SK-N-SH treated with all-trans-retinoic acid at 6 μM for 48 hours (cell line): ENCODE measurements around the gene COL26A1.
"Not testable (repeated sequence)": the region's sequence is repeated elsewhere in the genome, so short reads cannot be mapped to it uniquely, and the experiment has no call there.

ENCODE experiments used
- ATAC-seq: fragments of 200-7000 bp; cut with Tn5 transposase; 3 replicates; pipeline ENCODE4 v1.9.1; 2020; ENCODE audit warnings: mild to moderate bottlenecking, moderate library complexity
- ARNTL ChIP-seq: fragments of 450-650 bp; formaldehyde crosslinking; IDR thresholded peaks from 2 replicates; pipeline ENCODE4 v1.5.0; 2020; ENCODE audit warnings: low read depth, mild to moderate bottlenecking, moderate library complexity, borderline replicate concordance
- BACH2 ChIP-seq: fragments of 250-450 bp; sonication (Bioruptor Pico); IDR thresholded peaks from 2 replicates; pipeline ENCODE4 v1.9.0; 2021; ENCODE audit warnings: mild to moderate bottlenecking, borderline replicate concordance
- CREB5 ChIP-seq: fragments of 250-450 bp; sonication (Bioruptor Pico); IDR thresholded peaks from 2 replicates; pipeline ENCODE4 v1.5.1; 2020; ENCODE audit warnings: low read depth, mild to moderate bottlenecking, moderate library complexity
- CSDC2 ChIP-seq: fragments of 250-450 bp; sonication (Bioruptor Pico); IDR thresholded peaks from 2 replicates; pipeline ENCODE4 v1.5.0; 2020; ENCODE audit warnings: mild to moderate bottlenecking, moderate library complexity
- CSRNP3 ChIP-seq: fragments of 250-450 bp; sonication (Bioruptor Pico); IDR thresholded peaks from 2 replicates; pipeline ENCODE4 v1.5.1; 2021; ENCODE audit warnings: mild to moderate bottlenecking, moderate library complexity
- ESRRG ChIP-seq: fragments of 250-450 bp; sonication (Bioruptor Pico); IDR thresholded peaks from 2 replicates; pipeline ENCODE4 v1.6.1; 2021; ENCODE audit warnings: mild to moderate bottlenecking
- GLIS3 ChIP-seq: fragments of 250-450 bp; sonication (Bioruptor Pico); IDR thresholded peaks from 2 replicates; pipeline ENCODE4 v1.5.0; 2020; ENCODE audit warnings: mild to moderate bottlenecking, moderate library complexity
- ISL1 ChIP-seq: fragments of 250-450 bp; sonication (Bioruptor Pico); IDR thresholded peaks from 2 replicates; pipeline ENCODE4 v2.1.2; 2022; ENCODE audit warnings: mild to moderate bottlenecking, moderate library complexity
- PATZ1 ChIP-seq: fragments of 250-450 bp; sonication (Bioruptor Pico); IDR thresholded peaks from 2 replicates; pipeline ENCODE4 v1.8.0; 2020; ENCODE audit warnings: mild to moderate bottlenecking, moderate library complexity, borderline replicate concordance
- POU6F1 ChIP-seq: fragments of 250-450 bp; sonication (Bioruptor Pico); IDR thresholded peaks from 2 replicates; pipeline ENCODE4 v1.8.0; 2021; ENCODE audit warnings: low read depth, mild to moderate bottlenecking, moderate library complexity, borderline replicate concordance
- PPARA ChIP-seq: fragments of 250-450 bp; sonication (Bioruptor Pico); IDR thresholded peaks from 2 replicates; pipeline ENCODE4 v1.5.0; 2020; ENCODE audit warnings: mild to moderate bottlenecking, borderline replicate concordance
- RARB ChIP-seq: fragments of 250-450 bp; sonication (Bioruptor Pico); IDR thresholded peaks from 2 replicates; pipeline ENCODE4 v1.8.0; 2021; ENCODE audit warnings: mild to moderate bottlenecking, moderate library complexity
- SNAI2 ChIP-seq: fragments of 250-450 bp; sonication (Bioruptor Pico); IDR thresholded peaks from 2 replicates; pipeline ENCODE4 v1.5.0; 2020; ENCODE audit warnings: mild to moderate bottlenecking, moderate library complexity
- TCF4 ChIP-seq: fragments of 250-450 bp; sonication (Bioruptor Pico); IDR thresholded peaks from 2 replicates; pipeline ENCODE4 v1.8.0; 2021; ENCODE audit warnings: mild to moderate bottlenecking, moderate library complexity, borderline replicate concordance
- TOX ChIP-seq: fragments of 250-450 bp; sonication (Bioruptor Pico); IDR thresholded peaks from 2 replicates; pipeline ENCODE4 v1.8.0; 2021; ENCODE audit warnings: mild to moderate bottlenecking, moderate library complexity, borderline replicate concordance
- TSHZ2 ChIP-seq: fragments of 250-450 bp; sonication (Bioruptor Pico); IDR thresholded peaks from 2 replicates; pipeline ENCODE4 v1.5.0; 2020; ENCODE audit warnings: mild to moderate bottlenecking, moderate library complexity
- ZC3H10 ChIP-seq: fragments of 250-450 bp; sonication (Bioruptor Pico); IDR thresholded peaks from 2 replicates; pipeline ENCODE4 v1.5.1; 2021; ENCODE audit warnings: mild to moderate bottlenecking, moderate library complexity
- ZFP3 ChIP-seq: fragments of 250-450 bp; sonication (Bioruptor Pico); IDR thresholded peaks from 2 replicates; pipeline ENCODE4 v1.5.0; 2020; ENCODE audit warnings: mild to moderate bottlenecking, moderate library complexity
- ZFP30 ChIP-seq: fragments of 450-650 bp; formaldehyde crosslinking; IDR thresholded peaks from 2 replicates; pipeline ENCODE4 v1.5.0; 2022; ENCODE audit warnings: mild to moderate bottlenecking, moderate library complexity
- ZNF565 ChIP-seq: fragments of 450-650 bp; formaldehyde crosslinking; conservative IDR thresholded peaks from 2 replicates; pipeline ENCODE4 v1.5.0; 2020; ENCODE audit warnings: low read depth, mild to moderate bottlenecking, moderate library complexity
- ZNF70 ChIP-seq: fragments of 450-650 bp; formaldehyde crosslinking; IDR thresholded peaks from 2 replicates; pipeline ENCODE4 v1.5.0; 2020; ENCODE audit warnings: mild to moderate bottlenecking, moderate library complexity
- ZNF8 ChIP-seq: fragments of 450-650 bp; formaldehyde crosslinking; IDR thresholded peaks from 2 replicates; pipeline ENCODE4 v1.5.0; 2020; ENCODE audit warnings: mild to moderate bottlenecking, moderate library complexity

COL26A1 gene

GRCh38 chr7:101604331-101604933 lies 241.8 kb downstream of the COL26A1 start:
- ATAC-seq = no peak
- no peak for TF ChIP-seq BACH2 (CRISPR knock-in tag)
- TF ChIP-seq CSRNP3 (CRISPR knock-in tag) = no peak
- TF ChIP-seq ZNF8 (CRISPR knock-in tag) = no peak
- TF ChIP-seq ZNF565 (CRISPR knock-in tag) = no peak
- TF ChIP-seq TCF4 (CRISPR knock-in tag) = no peak
- TF ChIP-seq CREB5 (CRISPR knock-in tag) = no peak
- TF ChIP-seq ZNF70 (CRISPR knock-in tag) = no peak
- TF ChIP-seq ISL1 (CRISPR knock-in tag) = no peak
- no peak for TF ChIP-seq ZC3H10 (CRISPR knock-in tag)
- TF ChIP-seq ZFP30 = no peak
- TF ChIP-seq PATZ1 (CRISPR knock-in tag) = no peak
- TF ChIP-seq RARB (CRISPR knock-in tag) = no peak
- TF ChIP-seq GLIS3 (CRISPR knock-in tag) = no peak
- no peak for TF ChIP-seq ZFP3 (CRISPR knock-in tag)
- TF ChIP-seq POU6F1 = no peak
- no peak for TF ChIP-seq ARNTL (CRISPR knock-in tag)
- TF ChIP-seq TSHZ2 = no peak
- no peak for TF ChIP-seq PPARA (CRISPR knock-in tag)
- no peak for TF ChIP-seq ESRRG (CRISPR knock-in tag)

- ATAC-seq = not testable (repeated sequence)
Observed at GRCh38 chr7:101604934-101605332, 242.3 kb downstream of the COL26A1 start.

GRCh38 chr7:101605611-101606497 lies 243.2 kb downstream of the COL26A1 start:
- no peak for ATAC-seq
- no peak for TF ChIP-seq RARB (CRISPR knock-in tag)
- TF ChIP-seq CSRNP3 (CRISPR knock-in tag) = no peak
- TF ChIP-seq ZNF565 (CRISPR knock-in tag) = no peak
- no peak for TF ChIP-seq TCF4 (CRISPR knock-in tag)
- TF ChIP-seq ZNF8 (CRISPR knock-in tag) = no peak
- no peak for TF ChIP-seq CREB5 (CRISPR knock-in tag)
- no peak for TF ChIP-seq BACH2 (CRISPR knock-in tag)
- TF ChIP-seq ZFP3 (CRISPR knock-in tag) = no peak
- TF ChIP-seq ISL1 (CRISPR knock-in tag) = no peak
- TF ChIP-seq SNAI2 (CRISPR knock-in tag) = no peak
- TF ChIP-seq CSDC2 (CRISPR knock-in tag) = no peak
- no peak for TF ChIP-seq GLIS3 (CRISPR knock-in tag)
- TF ChIP-seq ESRRG (CRISPR knock-in tag) = no peak
- TF ChIP-seq ARNTL (CRISPR knock-in tag) = no peak
- no peak for TF ChIP-seq TOX (CRISPR knock-in tag)
